Measurements from ENCODE around the gene SMIM36.

DNA sequence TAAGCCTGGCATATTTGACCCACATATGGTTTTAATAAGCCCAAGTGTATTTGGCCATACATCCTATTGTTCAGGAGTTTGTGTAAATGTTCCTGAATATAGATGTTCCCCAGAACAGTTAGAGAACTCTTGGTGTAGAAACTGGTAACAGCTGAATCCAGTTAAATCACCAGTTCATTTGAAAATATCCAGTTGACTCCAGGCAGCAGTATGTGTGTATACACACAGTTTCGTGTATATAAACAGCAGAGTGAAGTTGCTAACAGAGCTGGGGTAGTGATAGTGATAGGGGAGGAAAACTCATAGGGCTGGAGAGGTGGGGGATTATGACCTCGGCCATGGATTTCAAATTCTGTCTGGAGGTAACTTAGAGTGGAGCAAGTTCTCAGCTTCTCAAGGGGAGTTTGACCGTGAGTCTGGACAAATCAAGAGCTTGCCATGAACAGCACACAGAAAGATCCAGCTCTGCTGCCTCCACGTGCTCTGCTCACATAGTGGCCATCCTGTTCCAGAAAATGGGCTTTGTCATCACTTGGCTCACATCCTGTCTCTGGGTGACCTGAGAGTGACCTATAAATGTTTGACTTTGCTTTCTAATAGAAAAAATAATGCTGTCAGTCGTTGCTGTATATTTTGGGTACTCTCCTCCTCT, 59.0 kb downstream of the SMIM36 start:
- TF ChIP-seq, protein P1, sequence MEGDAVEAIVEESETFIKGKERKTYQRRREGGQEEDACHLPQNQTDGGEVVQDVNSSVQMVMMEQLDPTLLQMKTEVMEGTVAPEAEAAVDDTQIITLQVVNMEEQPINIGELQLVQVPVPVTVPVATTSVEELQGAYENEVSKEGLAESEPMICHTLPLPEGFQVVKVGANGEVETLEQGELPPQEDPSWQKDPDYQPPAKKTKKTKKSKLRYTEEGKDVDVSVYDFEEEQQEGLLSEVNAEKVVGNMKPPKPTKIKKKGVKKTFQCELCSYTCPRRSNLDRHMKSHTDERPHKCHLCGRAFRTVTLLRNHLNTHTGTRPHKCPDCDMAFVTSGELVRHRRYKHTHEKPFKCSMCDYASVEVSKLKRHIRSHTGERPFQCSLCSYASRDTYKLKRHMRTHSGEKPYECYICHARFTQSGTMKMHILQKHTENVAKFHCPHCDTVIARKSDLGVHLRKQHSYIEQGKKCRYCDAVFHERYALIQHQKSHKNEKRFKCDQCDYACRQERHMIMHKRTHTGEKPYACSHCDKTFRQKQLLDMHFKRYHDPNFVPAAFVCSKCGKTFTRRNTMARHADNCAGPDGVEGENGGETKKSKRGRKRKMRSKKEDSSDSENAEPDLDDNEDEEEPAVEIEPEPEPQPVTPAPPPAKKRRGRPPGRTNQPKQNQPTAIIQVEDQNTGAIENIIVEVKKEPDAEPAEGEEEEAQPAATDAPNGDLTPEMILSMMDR (conservative IDR thresholded peaks at IDR 0.05), result no peak
- TF ChIP-seq ZFX (IDR thresholded peaks at IDR 0.05), result no peak

Data from C4-2B (cell line).